ENCODE results near the gene SPEM3.

Gene SPEM3

GRCh38 chr17:7426896-7427489, 1.7 kb upstream of the SPEM3 start:
- no peak overlapping the region for H3K27ac ChIP-seq

GRCh38 chr17:7427549-7427948, 1.1 kb upstream of the SPEM3 start:
- H3K27ac ChIP-seq, result no peak overlapping the region
- TF ChIP-seq CTCF (conservative IDR thresholded peaks at IDR 0.05), result no peak

More at GRCh38 chr17:7426896-7427489, 1.7 kb upstream of the SPEM3 start:
- no peak for TF ChIP-seq CTCF (conservative IDR thresholded peaks at IDR 0.05)

DNA sequence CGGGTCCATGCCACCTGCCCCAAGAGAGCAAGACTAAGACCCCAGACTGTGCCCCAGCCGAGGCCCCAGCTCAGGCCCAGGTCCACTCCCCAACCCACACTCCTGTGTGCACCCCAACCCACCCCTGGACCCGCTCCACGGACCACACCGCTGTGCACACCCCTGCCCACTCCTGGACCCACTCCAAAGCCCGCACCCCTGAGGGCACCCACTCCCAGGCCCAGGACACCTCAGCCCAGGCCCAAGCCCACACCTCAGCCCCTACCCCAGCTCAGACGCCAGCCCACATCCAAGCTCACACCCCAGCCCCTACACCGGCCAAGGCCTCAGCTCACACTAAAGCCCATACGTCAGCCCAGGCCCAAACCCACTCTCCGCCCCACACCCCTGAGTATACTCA, 1.1 kb downstream of the SPEM3 start:
- no peak overlapping the region for H3K27ac ChIP-seq
- no peak for TF ChIP-seq CTCF (conservative IDR thresholded peaks at IDR 0.05)

DNA sequence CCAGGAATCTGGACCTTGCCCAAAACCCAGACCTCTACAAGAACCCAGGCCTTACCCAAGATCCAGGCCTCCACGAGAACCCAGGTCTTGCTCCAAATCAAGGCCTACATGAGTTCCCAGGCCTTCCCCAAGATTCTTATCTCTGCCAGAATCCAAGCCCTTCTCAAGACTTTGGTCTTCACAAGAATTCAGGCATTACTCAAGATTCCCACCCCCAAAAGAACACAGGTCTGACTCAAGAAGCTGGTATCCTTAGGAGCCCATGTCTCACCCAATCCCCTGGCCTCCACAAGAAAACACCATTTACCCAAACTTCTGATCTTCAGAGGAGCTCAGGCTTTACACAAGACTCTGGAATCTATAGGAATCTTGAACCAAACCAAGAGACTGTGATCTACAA, 2.6 kb downstream of the SPEM3 start:
- no peak overlapping the region for H3K27ac ChIP-seq
- TF ChIP-seq CTCF (conservative IDR thresholded peaks at IDR 0.05), result no peak

DNA sequence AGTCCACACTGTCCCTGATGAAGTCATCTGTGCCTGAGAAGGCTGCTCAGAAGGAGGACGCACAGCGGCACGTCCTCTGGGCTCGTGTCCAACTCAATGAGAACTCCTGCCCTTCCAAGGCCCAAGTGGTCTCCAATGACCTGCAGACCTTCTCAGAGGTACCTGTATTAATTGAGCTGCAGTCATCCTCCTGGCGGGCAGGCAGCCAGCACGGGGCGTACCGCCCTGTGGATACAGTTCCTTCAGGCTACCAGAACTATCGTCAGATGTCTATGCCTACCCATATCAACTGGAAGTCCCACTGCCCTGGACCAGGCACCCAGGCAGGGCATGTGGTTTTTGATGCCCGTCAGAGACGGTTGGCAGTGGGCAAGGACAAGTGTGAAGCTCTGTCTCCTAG, 3.6 kb downstream of the SPEM3 start:
- H3K27ac ChIP-seq, result no peak overlapping the region
- TF ChIP-seq CTCF (conservative IDR thresholded peaks at IDR 0.05), result no peak

- TF ChIP-seq CTCF (conservative IDR thresholded peaks at IDR 0.05), result no peak; the same call in 1 of the 2 replicates
These were observed 7.3 kb downstream of the SPEM3 start for GRCh38 chr17:7435676-7436555.

DNA sequence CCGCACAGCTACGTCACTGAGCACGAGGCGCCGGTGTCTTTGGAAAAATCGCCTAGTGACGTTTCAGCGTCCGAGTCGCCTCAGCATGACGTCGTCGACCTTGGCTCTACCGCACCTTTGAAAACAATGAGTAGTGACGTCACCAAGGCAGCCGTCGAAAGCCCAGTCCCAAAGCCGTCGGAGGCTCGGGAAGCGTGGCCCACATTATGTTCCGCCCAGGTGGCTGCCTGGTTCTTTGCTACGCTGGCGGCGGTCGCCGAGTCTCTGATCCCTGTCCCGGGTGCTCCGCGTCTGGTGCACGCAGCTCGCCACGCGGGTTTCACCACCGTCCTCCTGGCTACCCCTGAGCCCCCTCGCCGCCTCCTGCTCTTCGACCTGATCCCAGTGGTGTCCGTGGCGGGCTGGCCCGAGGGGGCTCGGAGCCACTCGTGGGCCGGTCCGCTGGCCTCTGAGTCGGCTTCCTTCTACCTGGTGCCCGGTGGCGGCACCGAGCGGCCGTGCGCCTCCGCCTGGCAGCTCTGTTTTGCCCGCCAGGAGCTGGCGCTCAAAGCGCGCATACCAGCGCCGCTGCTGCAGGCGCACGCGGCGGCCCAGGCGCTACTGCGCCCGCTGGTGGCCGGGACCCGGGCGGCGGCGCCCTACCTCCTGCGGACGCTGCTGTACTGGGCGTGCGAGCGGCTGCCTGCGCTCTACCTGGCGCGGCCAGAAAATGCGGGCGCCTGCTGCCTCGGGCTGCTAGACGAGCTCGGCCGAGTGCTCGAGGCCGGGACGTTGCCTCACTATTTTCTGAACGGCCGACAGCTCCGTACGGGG, 8.1 kb downstream of the SPEM3 start:
- TF ChIP-seq CTCF (conservative IDR thresholded peaks at IDR 0.05), result peak; percentile 87
- peak overlapping the region; percentile 67 for H3K27ac ChIP-seq

More at GRCh38 chr17:7435676-7436555, 7.3 kb downstream of the SPEM3 start:
- peak overlapping the region; percentile 67 for H3K27ac ChIP-seq

Measured in VCaP (cell line).